GM21528 (cell line): Measurements from ENCODE around the gene MTCL1.

ENCODE experiments used
- ATAC-seq: cut with Tn5 transposase; IDR thresholded peaks from one replicate; pipeline ENCODE4 v1.9.1; 2021; ENCODE audit warnings: mild to moderate bottlenecking, moderate library complexity; ENCODE audit not compliant: unreplicated experiment, low FRiP score

MTCL1 gene

DNA sequence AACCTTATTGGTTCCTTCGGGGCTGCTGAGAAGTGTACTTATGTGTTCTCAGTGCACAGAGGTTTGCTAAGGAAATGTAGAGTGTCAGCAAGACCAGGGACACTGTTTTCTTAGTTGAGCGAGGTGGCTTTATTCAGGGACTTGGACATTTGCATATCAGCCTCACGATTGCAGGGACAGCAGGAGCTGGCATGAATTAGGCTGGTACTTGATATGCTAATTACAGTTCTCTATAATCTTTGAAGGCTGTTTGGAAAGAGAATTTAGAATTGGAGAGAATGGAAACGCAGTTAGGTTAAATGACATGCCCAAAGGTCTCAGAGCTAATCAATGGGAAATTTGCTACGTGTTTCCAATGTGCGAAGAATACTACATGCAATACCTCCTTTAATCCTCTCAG is 18.7 kb upstream of the MTCL1 start:
- ATAC-seq: no peak

DNA sequence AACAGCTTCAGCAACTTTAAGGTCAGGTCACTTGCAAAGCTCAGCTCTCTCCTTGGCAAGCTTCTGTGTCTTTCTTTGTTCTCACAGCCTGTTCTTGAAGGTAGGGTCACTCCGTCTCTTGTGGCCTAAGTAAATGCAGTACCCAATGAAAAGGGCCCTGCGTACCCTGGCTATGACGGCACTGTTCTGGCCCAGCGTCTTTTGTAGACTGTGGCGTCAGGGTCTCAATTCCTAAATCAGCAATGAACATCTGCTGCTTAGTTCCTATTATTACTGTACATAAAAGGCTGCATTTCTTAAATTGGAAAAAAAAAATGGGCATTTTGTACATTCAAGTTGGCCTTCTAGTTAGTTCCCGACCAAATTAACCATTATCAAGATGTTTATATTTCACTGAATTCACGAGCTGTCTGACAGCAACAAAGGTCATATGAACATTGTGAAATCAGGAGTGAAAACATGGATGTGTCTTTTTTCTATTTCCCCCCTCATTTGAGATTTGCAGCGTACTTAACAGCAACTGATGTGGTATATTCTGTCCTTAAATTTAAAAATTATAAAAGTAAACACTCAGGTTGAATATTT is 17.0 kb upstream of the MTCL1 start:
- no peak for ATAC-seq

DNA sequence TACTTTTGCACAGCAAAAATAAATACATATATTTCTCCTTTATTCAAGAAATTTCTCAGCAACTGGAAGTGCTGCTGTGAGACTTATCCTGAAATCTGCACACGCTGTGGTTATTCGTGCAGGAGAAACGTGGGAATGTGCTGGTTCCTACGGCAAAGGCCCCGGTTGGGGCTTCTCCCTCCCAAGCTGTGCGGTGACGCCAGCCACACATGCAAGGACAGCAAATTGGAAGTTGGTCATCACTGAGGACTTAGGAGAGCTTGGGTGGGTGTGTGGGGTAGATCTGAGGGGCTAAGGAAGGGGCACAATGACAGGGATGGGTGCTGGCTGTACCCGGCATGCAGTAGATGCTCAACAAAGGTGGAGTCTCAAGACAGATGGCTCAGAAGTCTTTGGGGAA is 16.5 kb upstream of the MTCL1 start:
- no peak for ATAC-seq

DNA sequence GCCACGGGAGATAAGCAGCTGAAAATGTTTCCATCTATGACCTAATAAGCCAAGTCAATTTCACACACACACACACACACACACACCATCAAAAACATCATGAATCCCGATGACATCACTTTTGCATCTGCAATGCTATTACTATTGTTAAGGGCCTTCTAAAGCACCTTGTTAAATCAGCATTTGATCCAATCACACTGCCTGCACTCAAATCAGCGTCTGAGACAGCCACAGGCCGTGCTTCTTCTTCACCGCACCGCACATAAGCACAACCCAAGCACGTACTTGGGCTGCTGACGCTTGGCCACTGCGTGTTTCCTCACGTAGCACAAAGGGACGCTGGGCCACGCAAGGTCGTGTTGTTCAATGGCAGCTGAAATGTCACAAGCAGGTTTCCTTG is 15.8 kb upstream of the MTCL1 start:
- ATAC-seq: no peak

DNA sequence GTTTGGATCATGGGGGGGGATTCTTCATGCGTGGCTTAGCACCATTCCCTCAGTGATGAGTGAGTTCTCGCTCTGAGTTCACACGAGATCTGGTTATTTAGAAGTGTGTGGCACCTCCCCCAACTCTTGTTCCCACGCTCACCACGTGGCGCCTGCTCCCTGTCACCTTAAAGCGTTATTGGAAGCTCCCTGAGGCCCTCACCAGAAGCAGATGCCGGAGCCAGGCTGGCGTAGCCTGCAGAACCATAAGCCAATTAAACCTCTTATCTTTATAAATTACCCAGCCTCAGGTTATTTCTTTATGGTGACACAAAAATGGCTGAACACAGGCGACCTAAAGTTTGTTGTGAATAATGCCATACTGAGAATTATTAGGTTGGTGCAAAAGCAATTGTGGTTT is 10.5 kb upstream of the MTCL1 start:
- no peak for ATAC-seq

DNA sequence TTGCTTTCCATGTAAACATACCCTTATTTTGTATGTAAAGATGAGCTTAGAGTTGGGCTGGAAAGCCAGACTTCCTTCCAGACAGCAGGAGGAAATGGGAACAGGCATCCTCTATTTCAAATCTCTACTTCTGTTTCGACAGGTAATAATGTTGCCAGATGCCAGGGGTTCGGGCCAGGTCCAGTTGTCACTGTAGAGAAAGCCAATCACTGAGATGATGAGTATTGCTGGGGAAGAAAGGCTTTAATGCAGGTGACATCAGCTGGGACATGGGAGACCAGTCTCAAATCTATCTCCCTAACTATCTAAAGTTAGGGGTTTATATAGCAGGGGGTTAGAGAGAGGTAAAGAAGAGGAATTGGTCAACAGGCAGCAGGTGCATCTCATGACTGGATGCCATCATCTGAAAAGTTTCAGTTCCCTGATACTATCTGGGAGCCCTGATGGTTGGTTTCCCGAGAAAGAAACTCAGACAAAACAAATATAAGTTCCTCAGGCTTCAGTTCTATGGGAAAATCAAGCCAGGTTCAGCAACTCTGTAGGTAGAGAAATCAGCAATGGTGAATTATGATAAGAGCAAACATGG is 9.3 kb upstream of the MTCL1 start:
- ATAC-seq: no peak

DNA sequence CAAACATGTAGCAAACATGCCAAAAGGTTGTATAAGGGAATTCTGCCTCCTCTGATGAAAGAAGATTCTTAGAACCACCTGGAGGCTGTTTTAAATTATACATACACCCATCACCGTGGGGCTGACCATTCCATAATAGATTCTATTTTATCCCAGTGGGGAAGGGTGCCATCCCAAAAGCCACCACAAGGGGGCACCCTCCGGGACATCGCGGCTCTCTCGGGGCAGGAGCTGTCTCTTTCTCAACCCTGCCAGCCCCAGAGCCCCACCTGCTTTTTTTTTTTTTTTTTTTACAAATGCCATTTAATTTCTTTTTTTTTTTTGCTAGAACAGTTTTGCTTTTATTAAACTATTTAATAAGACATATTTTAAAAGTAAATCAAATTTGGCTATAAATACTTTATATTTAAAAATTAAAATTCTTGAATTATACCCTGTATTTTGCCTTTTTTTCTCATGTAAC is 8.6 kb upstream of the MTCL1 start:
- peak; percentile 66 for ATAC-seq

DNA sequence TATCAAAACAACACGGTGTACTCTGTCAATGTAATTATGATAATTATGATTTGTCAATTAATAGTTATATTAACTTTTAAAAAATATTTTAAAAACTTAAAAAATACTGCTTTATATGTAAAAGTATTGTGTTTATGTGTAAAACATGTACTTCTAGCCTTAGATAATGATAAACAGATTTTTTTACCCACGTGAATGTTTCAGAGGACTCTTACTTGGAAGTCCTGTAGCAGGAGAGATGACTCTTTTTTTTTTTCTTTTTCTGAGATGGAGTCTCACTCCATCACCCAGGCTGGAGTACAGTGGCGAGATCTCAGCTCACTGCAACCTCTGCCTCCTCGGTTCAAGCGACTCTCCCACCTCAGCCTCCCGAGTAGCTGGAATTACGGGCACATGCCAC is 6.2 kb upstream of the MTCL1 start:
- ATAC-seq: no peak

DNA sequence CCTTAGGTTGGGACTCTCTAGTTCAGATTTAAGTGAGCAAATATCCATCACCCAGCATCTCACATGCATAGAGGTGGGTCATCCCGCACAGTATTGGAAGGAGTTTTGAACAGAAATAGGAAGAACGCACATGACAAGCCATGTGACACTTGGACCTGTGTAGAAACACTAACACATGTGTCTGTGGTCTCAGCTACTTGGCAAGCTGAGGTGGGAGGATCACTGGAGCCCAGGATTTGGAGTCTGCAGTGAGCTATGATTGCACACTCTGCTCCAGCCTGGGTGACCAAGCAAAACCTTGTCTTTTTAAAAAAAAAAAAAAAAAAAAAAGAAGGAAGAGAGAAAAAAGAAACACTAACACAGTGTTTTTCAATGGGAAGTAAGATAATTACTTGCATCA is 5.4 kb upstream of the MTCL1 start:
- ATAC-seq: no peak

DNA sequence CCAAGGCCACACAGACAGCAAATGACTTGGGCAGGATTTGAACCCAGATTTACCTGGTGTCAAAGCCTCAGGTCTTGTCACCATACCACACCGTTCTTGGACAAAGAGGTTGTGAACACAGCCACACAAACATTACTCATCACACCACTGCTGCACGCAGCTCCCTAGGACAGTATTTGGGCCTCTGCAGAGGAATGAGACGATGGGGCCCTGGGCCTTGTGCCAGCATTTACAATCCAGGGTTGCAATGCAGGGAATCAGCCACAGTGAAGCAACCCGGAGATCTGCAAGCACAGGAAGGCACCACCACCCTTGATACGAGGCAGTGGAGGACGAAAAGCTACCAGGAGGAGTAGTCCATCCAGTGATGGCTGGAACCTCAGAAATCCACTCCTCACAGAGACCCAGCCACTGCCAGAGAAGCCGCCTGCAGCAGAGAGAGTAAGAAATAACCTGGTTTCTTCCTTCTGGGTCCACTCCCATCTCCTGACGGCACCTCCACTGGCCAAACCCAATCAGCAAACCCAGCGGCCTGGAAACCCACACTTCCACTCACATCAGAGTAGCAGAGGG is 3.7 kb upstream of the MTCL1 start:
- no peak for ATAC-seq

DNA sequence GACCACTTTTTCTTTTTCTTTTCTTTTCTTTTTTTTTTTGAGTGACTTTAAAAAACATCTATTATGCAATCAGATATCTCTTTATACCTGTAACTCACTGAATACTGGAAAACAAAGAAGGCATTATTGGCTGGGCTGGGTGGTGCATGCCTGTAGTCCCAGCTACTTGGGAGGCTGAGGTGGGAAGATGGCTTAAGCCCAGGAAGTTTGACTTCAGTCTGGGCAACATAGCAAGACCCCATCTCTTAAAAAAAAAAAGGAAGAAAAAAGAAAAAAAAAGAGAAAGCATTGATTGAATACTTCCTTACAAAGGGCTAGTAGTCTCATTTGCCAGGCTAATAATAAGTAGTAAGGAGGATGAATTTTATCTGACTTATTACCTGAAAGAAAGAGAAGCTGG is 2.7 kb upstream of the MTCL1 start:
- ATAC-seq: no peak

DNA sequence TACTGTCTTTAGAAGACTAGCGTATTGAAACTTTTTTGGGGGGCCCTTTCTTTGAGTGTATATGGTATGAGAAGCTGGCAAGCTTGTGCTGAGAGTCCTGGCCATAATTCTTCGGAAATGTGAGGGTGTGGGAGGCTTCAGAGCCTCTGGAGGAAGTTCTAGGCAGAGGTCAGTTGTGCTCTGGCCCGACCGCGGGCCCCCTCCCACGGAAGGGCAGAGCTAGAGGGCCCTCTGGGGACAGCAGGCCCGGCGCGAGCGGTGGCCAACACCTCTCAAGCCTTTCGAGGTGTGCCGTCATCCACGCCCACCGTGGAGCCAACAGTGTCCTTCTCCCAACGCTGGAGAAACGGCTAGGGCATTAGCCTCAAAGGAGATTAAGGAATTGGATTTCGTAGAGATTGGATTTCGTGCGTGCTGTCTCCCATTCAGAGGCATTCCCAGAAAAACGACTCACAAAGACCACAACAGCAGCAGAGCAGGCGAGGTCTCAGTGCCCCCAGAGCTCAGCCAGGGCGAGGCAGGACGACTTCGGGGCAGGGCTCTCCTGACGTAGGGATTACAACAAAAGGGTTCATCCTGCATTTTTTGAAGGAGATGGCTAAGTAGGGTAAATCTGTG is 2.2 kb upstream of the MTCL1 start:
- no peak for ATAC-seq

DNA sequence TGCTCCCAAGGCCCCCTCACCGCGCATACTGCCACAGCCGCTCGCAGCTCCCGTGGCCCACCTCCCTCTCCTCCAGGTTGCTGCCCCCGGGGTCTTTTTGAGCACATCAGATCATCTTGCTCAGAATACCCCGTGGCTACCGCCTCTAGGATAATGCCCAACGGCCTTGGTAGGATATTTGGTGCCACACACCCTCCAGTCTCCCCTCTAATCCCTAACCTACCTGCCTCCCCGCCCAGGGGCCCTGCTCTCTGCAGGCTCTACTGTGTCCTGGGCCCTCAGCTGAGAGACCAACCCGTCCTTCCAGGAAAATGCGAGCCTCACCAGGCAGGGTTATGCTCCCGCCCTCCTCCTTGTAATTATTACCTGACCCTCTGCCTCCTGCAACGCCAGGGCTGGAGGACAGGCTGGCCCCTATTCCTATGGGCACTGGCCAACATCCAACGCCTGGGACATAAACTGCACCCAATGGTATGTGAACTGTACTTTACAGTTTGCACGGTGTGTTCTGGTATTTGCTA is 1.5 kb upstream of the MTCL1 start:
- ATAC-seq: no peak

DNA sequence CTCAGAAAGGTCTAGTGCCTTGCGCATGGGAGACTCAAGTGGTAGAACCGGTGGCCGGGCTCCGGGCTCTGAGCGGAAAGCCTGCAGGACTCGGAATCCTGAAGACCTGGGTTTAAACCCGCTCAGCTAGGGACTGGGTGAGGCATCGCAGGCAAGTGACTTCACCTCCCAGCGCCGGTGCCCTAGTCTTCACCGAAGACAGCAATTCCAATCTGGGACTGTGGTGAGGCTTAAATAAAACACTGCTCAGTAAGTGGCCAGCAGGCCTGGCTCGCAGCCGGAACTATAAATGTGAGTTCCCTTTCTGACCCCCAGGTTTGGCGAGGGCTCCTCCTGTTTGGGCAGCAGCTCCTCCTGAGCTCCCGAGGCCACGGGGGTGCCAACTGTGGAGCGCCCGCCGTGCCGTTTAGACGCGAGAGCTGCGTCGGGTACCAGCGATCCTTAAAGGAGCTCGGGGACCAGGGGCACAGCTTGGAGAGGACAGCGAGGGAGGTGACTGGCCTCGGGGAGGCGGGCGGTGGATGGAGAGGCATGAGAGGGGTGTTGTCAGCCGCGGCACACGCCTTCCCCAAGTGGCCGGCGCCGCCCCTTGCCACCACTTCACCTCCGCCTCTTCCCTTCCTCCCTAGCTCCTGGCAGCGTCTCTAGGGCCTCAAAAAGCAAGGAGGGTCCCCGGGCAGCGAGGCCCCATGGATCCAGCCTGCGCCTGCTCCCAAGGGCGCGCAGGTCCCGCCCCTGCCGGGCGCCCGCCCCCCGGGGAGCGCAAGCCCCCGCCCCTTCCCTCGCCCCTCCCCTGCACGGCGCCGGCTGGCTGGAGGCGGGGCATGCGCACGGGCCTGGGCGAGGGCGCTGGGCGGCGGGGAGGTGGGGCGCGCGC is 757 bp upstream of the MTCL1 start:
- ATAC-seq: peak; percentile 87

DNA sequence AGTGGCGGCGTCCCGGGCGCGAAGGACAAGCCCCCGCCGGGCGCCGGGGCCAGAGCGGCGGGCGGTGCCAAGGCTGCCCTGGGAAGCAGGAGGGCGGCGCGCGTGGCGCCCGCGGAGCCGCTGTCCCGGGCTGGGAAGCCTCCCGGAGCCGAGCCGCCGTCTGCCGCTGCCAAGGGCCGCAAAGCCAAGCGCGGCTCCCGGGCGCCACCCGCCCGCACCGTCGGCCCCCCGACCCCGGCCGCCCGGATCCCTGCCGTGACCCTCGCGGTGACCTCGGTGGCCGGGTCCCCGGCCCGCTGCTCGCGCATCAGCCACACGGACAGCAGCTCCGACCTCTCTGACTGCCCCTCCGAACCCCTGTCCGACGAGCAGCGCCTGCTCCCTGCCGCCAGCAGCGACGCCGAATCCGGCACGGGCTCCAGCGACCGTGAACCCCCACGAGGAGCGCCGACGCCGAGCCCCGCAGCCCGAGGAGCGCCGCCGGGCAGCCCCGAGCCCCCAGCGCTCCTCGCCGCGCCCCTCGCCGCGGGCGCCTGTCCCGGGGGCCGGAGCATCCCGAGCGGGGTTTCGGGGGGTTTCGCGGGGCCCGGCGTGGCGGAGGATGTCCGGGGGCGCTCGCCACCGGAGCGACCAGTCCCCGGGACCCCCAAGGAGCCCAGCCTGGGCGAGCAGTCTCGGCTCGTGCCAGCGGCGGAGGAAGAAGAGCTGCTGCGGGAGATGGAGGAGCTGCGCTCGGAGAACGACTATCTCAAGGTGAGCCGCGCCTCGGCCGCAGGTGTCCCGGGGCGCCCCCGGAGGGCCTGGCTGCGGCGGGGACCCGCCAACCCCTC is 820 bp downstream of the MTCL1 start:
- no peak for ATAC-seq

DNA sequence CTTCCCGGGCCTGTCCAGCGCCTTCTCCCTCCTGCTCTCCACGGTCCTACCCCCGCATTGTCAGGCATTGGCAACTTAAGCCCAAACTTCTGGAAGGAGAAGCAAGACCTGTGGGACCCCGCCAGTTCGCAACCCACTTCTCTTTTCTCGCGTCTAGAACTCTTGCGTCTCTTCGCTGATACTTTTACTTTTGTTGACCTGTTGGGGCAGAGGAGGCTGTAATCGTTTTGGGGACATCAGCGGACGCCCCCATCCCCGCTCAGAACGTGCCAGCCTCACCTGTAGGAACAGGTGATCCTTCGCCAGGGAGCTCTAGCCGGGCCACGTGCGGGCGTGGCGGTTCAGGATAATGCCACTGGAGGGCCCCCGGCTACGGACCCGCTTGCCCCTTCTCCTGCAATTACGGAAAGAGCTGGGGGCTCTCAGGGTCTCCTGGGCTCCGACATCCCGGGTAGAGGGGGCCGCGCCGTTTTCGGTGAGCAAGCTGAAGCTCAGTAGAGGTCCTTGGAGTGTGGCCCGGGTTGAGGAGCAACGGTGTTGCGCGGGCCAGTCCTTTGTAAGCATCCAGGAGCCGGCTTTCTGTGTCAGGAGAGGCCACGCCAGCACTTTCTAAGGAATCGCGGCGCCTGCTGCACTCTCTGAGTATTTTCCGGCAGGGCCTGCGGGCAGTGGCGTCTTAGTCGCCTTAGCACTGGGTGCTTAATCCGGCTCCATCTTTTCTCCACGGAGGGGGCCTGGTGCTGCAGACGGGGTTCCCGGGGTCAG is 1.6 kb downstream of the MTCL1 start:
- ATAC-seq: no peak

DNA sequence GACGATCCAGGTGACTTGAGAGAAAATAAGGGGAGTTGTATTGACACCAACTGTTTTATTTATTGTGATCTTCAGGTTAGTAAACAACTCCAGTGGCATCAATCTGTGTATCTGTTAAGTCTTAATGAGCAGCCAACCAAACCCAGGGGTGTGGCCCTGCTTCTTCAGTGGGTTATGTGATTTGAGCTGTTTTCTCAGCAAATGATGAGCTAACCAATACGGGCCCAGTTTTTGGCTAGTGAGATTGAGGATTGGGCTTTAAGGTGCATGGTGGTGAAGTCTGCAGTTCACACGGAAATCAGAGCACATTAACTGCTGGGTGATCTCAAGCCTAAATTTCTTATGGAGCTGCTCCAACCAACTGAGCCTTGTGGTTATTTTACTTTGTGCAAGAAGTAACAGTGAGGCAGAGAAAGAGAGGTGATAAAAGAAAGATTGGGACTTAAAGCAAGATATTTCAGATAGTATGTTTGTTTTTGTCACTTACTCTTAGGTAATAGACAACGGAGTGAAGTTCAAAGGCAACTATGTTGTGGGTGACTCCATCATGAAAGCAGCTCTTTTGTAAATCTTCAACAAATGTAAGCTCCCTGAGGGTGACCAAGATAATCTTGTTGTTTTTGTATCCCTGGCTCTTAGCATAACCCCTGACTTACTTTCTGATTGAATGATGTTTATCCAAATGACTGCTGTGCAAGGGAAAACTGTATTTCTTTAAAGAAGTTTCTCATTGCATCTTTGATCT is 2.4 kb downstream of the MTCL1 start:
- no peak for ATAC-seq

DNA sequence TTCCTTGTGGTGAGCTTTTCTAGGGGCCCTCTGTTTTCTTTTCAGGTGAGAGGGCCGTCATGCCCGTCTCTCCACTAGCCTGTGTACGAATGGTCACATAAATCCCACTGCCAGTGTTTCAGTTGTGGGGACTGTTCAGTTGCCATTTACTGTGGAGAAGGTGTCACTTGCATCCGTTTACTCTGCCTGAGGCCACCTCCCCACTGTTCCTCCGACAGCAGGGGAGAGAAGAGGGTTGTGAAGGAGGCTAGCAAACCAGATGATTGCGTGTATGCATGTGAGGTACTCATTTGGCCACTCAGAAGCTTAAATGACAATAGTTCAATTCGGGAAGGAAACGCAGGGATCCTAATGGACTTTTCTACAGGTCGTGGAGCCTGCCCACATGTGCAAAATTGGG is 3.3 kb downstream of the MTCL1 start:
- ATAC-seq: no peak
